Fibroblast of gingiva (primary cell): ENCODE measurements around the gene GPR78.
"Not testable (repeated sequence)": the region's sequence is repeated elsewhere in the genome, so short reads cannot be mapped to it uniquely, and the experiment has no call there.

Experiments
- DNase-seq: peaks from one replicate; pipeline ENCODE4 v3.0.0-alpha.2; 2011; ENCODE audit warnings: low read depth

The GPR78 gene

GRCh38 chr4:8616831-8617230, 36.6 kb downstream of the GPR78 start:
- no peak for DNase-seq

- DNase-seq = no peak
Measured at GRCh38 chr4:8617486-8618040, 37.4 kb downstream of the GPR78 start.

GRCh38 chr4:8618421-8618820, 38.2 kb downstream of the GPR78 start:
- no peak for DNase-seq

DNA sequence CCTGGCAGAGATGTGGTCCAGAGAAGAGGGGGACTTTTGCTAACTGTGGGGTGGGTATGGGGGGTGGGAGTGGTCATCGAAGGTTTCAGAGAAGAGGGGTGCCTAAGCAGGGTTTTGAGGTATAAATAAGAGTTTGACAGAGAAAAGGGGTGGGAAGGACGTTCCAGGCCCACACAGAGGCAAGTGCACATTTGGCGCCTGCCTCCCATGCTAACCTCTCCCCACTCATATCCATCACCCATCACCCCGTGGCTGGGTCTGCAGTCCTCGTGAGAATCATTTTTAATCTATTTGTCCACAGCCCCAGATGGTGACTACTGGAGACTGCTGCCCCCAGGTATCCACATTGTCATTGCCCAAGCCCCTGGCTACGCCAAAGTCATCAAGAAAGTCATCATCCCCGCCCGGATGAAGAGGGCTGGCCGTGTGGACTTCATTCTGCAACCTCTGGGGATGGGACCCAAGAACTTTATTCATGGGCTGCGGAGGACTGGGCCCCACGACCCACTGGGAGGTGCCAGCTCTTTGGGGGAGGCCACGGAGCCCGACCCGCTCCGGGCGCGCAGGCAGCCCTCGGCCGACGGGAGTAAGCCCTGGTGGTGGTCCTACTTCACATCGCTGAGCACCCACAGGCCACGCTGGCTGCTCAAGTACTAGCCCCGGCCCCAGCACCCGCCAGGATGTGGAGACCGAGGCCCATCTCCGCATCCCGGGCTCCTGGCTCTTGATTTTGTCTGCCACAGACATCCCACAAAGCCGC, 38.9 kb downstream of the GPR78 start:
- no peak for DNase-seq

DNA sequence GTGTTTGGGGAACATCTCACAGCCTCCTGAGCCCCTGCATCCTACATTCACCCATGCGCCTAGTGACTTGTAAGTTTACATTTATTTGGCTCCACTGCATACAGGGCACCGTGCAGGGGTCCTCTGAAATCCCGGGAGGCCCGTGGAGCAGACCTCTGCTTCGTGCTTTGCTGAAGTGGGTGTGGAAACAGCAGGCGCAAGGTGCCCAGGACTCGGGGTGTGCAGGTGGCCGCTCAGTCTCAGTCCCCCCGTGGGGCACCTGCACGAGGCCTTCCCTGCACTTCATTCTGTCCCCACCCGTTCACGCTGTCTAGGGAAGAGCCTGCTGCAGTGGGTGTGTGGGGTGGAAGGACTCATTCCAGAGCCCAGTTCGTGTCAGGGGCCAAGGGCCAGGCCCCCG, 40.9 kb downstream of the GPR78 start:
- DNase-seq = not testable (repeated sequence)

- not testable (repeated sequence) for DNase-seq
Measured at GRCh38 chr4:8624601-8625272, 44.5 kb downstream of the GPR78 start.

GRCh38 chr4:8630240-8630905, 50.2 kb downstream of the GPR78 start:
- not testable (repeated sequence) for DNase-seq

GRCh38 chr4:8631896-8632295, 51.7 kb downstream of the GPR78 start:
- not testable (repeated sequence) for DNase-seq

- not testable (repeated sequence) for DNase-seq
Measured at GRCh38 chr4:8634773-8635172, 54.6 kb downstream of the GPR78 start.

GRCh38 chr4:8635897-8636554, 55.8 kb downstream of the GPR78 start:
- not testable (repeated sequence) for DNase-seq
